Measurements from ENCODE around the gene GK. TPM values are rescaled to one million over a fixed set of nuclear protein-coding genes. Genes with fewer than 3 reads are reported as not detected.

GK gene
- total RNA-seq, 1 donor from 2014 or later = 7.3 TPM

- TF ChIP-seq, protein P1, sequence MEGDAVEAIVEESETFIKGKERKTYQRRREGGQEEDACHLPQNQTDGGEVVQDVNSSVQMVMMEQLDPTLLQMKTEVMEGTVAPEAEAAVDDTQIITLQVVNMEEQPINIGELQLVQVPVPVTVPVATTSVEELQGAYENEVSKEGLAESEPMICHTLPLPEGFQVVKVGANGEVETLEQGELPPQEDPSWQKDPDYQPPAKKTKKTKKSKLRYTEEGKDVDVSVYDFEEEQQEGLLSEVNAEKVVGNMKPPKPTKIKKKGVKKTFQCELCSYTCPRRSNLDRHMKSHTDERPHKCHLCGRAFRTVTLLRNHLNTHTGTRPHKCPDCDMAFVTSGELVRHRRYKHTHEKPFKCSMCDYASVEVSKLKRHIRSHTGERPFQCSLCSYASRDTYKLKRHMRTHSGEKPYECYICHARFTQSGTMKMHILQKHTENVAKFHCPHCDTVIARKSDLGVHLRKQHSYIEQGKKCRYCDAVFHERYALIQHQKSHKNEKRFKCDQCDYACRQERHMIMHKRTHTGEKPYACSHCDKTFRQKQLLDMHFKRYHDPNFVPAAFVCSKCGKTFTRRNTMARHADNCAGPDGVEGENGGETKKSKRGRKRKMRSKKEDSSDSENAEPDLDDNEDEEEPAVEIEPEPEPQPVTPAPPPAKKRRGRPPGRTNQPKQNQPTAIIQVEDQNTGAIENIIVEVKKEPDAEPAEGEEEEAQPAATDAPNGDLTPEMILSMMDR (IDR thresholded peaks at IDR 0.05) = no peak
- DNase-seq (ENCODE audit: extremely low spot score, unreplicated experiment) = no peak
- H3K36me3 Mint-ChIP-seq (ENCODE audit: unreplicated experiment) = no peaks in the 10 kb centered on the region
- H3K4me3 Mint-ChIP-seq (ENCODE audit: unreplicated experiment) = no peak overlapping the region
- H3K27me3 Mint-ChIP-seq (ENCODE audit: unreplicated experiment) = no peaks in the 10 kb centered on the region
- peaks cover 8% of the 10 kb centered on the region for H3K4me1 Mint-ChIP-seq (ENCODE audit: unreplicated experiment)
- no peak overlapping the region for H3K27ac Mint-ChIP-seq (ENCODE audit: unreplicated experiment)
- no peaks in the 10 kb centered on the region for H3K9me3 Mint-ChIP-seq (ENCODE audit: unreplicated experiment)
Measured at GRCh38 chrX:30679369-30679768, 26.1 kb downstream of the GK start.

DNA sequence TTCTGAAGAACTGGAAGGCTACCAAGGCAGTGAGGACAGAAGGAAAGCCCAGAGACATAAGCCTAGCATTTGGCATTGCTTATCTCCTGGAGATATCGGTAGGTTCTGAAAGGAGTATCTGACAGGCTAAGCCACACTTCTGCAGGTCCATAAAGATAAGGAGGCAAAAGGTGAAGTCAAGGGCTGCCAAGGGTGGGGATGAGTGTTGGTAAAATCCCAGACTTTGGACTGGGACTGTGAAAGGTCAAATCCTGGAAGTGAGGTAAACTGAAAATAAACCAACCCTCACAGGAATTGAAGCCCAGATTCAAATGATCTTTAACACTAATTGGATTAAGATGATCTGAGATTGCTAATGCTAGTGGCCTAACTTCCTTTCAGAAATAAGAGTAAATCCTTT is 27.4 kb downstream of the GK start:
- H3K9me3 Mint-ChIP-seq (ENCODE audit: unreplicated experiment) = no peaks in the 10 kb centered on the region
- H3K4me3 Mint-ChIP-seq (ENCODE audit: unreplicated experiment) = no peak overlapping the region
- no peaks in the 10 kb centered on the region for H3K27me3 Mint-ChIP-seq (ENCODE audit: unreplicated experiment)
- no peak overlapping the region for H3K27ac Mint-ChIP-seq (ENCODE audit: unreplicated experiment)
- H3K4me1 Mint-ChIP-seq (ENCODE audit: unreplicated experiment) = peaks cover 8% of the 10 kb centered on the region
- TF ChIP-seq, protein P1 (IDR thresholded peaks at IDR 0.05) = no peak
- DNase-seq (ENCODE audit: extremely low spot score, unreplicated experiment) = no peak
- H3K36me3 Mint-ChIP-seq (ENCODE audit: unreplicated experiment) = no peaks in the 10 kb centered on the region

DNA sequence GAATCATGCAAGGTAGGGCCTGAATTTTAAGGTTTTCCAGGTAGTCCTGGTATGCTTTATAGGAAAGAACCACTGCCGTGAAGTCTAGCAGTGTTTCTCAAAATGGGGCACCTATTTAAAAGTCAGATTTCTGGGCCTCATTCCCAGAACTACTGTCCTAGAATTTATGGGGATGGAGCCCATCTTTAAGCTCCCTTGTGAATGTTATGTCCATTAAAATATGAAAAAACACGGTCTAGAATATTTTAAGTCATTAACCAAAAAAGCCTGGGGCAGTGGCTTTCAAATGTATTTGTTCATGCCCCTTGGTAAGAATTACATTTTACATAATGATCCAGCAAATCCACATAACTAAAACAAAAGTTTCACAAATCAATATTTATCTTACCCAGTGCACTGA is 35.4 kb downstream of the GK start:
- TF ChIP-seq, protein P1 (IDR thresholded peaks at IDR 0.05) = no peak
- DNase-seq (ENCODE audit: extremely low spot score, unreplicated experiment) = no peak
- Mint-ChIP-seq H3K4me1 (ENCODE audit: unreplicated experiment) (peaks cover 24% of the 10 kb centered on the region), H3K9me3 (ENCODE audit: unreplicated experiment) (no peaks in the 10 kb centered on the region), H3K36me3 (ENCODE audit: unreplicated experiment) (peaks cover 5% of the 10 kb centered on the region), H3K4me3 (ENCODE audit: unreplicated experiment) (no peak overlapping the region), H3K27me3 (ENCODE audit: unreplicated experiment) (no peaks in the 10 kb centered on the region), H3K27ac (ENCODE audit: unreplicated experiment) (no peak overlapping the region)

DNA sequence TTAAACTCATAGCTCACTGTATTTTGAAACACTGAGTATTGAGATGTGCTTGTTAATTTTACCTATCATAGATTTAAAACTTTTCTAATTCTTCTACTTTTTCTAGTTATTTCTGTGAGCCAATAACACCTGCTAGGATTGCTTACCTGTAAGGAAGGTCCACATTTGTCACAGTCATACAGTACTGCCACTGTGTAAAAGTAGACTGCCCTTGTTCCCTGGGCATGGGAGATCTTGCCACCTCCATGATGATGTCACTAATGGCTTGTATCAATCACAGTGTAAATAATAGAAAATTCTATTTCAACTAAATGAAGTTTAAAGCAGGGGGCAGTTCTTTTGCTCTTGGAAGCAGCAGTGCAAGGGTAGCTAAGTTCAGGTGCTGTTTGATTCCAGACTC is 35.9 kb downstream of the GK start:
- peaks cover 5% of the 10 kb centered on the region for H3K36me3 Mint-ChIP-seq (ENCODE audit: unreplicated experiment)
- H3K4me1 Mint-ChIP-seq (ENCODE audit: unreplicated experiment) = peaks cover 24% of the 10 kb centered on the region
- DNase-seq (ENCODE audit: extremely low spot score, unreplicated experiment) = no peak
- H3K4me3 Mint-ChIP-seq (ENCODE audit: unreplicated experiment) = no peak overlapping the region
- TF ChIP-seq, protein P1 (IDR thresholded peaks at IDR 0.05) = no peak
- H3K27ac Mint-ChIP-seq (ENCODE audit: unreplicated experiment) = no peak overlapping the region
- no peaks in the 10 kb centered on the region for H3K27me3 Mint-ChIP-seq (ENCODE audit: unreplicated experiment)
- H3K9me3 Mint-ChIP-seq (ENCODE audit: unreplicated experiment) = no peaks in the 10 kb centered on the region

- Mint-ChIP-seq H3K4me3 (ENCODE audit: unreplicated experiment) (no peak overlapping the region), H3K36me3 (ENCODE audit: unreplicated experiment) (peaks cover 5% of the 10 kb centered on the region), H3K27ac (ENCODE audit: unreplicated experiment) (no peak overlapping the region), H3K27me3 (ENCODE audit: unreplicated experiment) (no peaks in the 10 kb centered on the region), H3K4me1 (ENCODE audit: unreplicated experiment) (peaks cover 24% of the 10 kb centered on the region), H3K9me3 (ENCODE audit: unreplicated experiment) (no peaks in the 10 kb centered on the region)
- TF ChIP-seq, protein P1 (IDR thresholded peaks at IDR 0.05) = no peak
- no peak for DNase-seq (ENCODE audit: extremely low spot score, unreplicated experiment)
Measured at GRCh38 chrX:30690330-30690729, 37.1 kb downstream of the GK start.

All from osteocyte (in vitro differentiated cells).